GM23338 (cell line): Measurements from ENCODE around the gene GADD45B. TPM values are rescaled to one million over a fixed set of nuclear protein-coding genes. Genes with fewer than 3 reads are reported as not detected.

Source experiments
- ATAC-seq: fragments of 200-7000 bp; cut with Tn5 transposase; 3 replicates; pipeline ENCODE4 v1.9.1; 2020
- DNase-seq: peaks from one replicate; pipeline ENCODE4 v3.0.0-alpha.2; 2015; ENCODE audit warnings: low spot score
- H2AFZ ChIP-seq: fragments of 200-600 bp; sonication (generic); 2 replicates; pipeline ENCODE4 v1.8.0; 2016; ENCODE audit warnings: antibody characterized with exemption, mild to moderate bottlenecking, moderate library complexity
- H3F3A ChIP-seq: fragments of 200-600 bp; sonication (generic); replicated peaks from 2 replicates; pipeline ENCODE4 v1.8.0; 2017; ENCODE audit warnings: antibody characterized with exemption, mixed run types, low read depth
- H3K27ac ChIP-seq: fragments of 200-600 bp; sonication (generic); 2 replicates; pipeline ENCODE4 v1.6.1; 2016; ENCODE audit warnings: low read depth
- H3K27me3 ChIP-seq: fragments of 200-600 bp; sonication (generic); 2 replicates; pipeline ENCODE4 v1.8.0; 2016; ENCODE audit warnings: mild to moderate bottlenecking, mixed run types, moderate library complexity; ENCODE audit not compliant: insufficient read depth
- H3K36me3 ChIP-seq: fragments of 200-600 bp; sonication (generic); 2 replicates; pipeline ENCODE4 v1.8.0; 2016; ENCODE audit warnings: mild to moderate bottlenecking; ENCODE audit not compliant: insufficient read depth
- H3K4me1 ChIP-seq: fragments of 200-600 bp; sonication (generic); 2 replicates; pipeline ENCODE4 v1.8.0; 2016; ENCODE audit warnings: mild to moderate bottlenecking, moderate library complexity; ENCODE audit not compliant: insufficient read depth
- H3K4me2 ChIP-seq: fragments of 200-600 bp; sonication (generic); 2 replicates; pipeline ENCODE4 v1.7.1; 2017; ENCODE audit warnings: mixed run types
- H3K4me3 ChIP-seq: fragments of 200-600 bp; sonication (generic); 2 replicates; pipeline ENCODE4 v1.6.1; 2016; ENCODE audit warnings: mixed run types
- H3K79me2 ChIP-seq: fragments of 200-600 bp; sonication (generic); replicated peaks from 2 replicates; pipeline ENCODE4 v1.8.0; 2017; ENCODE audit warnings: mild to moderate bottlenecking; ENCODE audit not compliant: insufficient read depth
- H3K9me2 ChIP-seq: fragments of 200-600 bp; sonication (generic); 2 replicates; pipeline ENCODE4 v1.8.0; 2017; ENCODE audit not compliant: insufficient read depth
- H4K20me1 ChIP-seq: fragments of 200-600 bp; sonication (generic); replicated peaks from 2 replicates; pipeline ENCODE4 v1.8.0; 2017; ENCODE audit warnings: mild to moderate bottlenecking; ENCODE audit not compliant: insufficient read depth
- H3K27ac Mint-ChIP-seq: 2 replicates; pipeline ENCODE4 v1.8.0; 2020; ENCODE audit warnings: inconsistent platforms, mild to moderate bottlenecking, moderate library complexity, mixed read lengths
- H3K27me3 Mint-ChIP-seq: 3 replicates; pipeline ENCODE4 v1.8.0; 2022; ENCODE audit warnings: low read depth, mild to moderate bottlenecking, moderate library complexity, mixed read lengths, inconsistent platforms; ENCODE audit not compliant: insufficient read depth, poor library complexity
- H3K36me3 Mint-ChIP-seq: 3 replicates; pipeline ENCODE4 v1.8.0; 2021; ENCODE audit warnings: low read depth, mild to moderate bottlenecking, inconsistent platforms, moderate library complexity, mixed read lengths
- H3K4me1 Mint-ChIP-seq: 3 replicates; pipeline ENCODE4 v1.8.0; 2020; ENCODE audit warnings: mild to moderate bottlenecking, inconsistent platforms, mixed read lengths
- H3K4me3 Mint-ChIP-seq: 3 replicates; pipeline ENCODE4 v1.8.0; 2021; ENCODE audit warnings: moderate library complexity, mild to moderate bottlenecking, inconsistent platforms, mixed read lengths
- H3K9me3 Mint-ChIP-seq: 3 replicates; pipeline ENCODE4 v1.8.0; 2020; ENCODE audit warnings: moderate library complexity, mild to moderate bottlenecking, inconsistent platforms, mixed read lengths
- CREB1 ChIP-seq: fragments of 250-450 bp; sonication (Bioruptor Pico); IDR thresholded peaks from 2 replicates; pipeline ENCODE4 v1.5.0; 2020; ENCODE audit warnings: low read depth, mild to moderate bottlenecking, moderate library complexity
- EZH2 ChIP-seq: fragments of 200-600 bp; sonication (generic); IDR thresholded peaks from one replicate; pipeline ENCODE4 v1.8.0; 2017; ENCODE audit warnings: antibody characterized with exemption, mild to moderate bottlenecking, low read depth; ENCODE audit not compliant: unreplicated experiment
- EZH2phosphoT487 ChIP-seq: fragments of 200-600 bp; sonication (generic); IDR thresholded peaks from one replicate; pipeline ENCODE4 v1.8.1; 2018; ENCODE audit warnings: antibody characterized with exemption; ENCODE audit not compliant: unreplicated experiment
- JUNB ChIP-seq: IDR thresholded peaks from one replicate; pipeline ENCODE4 v1.6.1; 2016; ENCODE audit warnings: antibody characterized with exemption; ENCODE audit not compliant: unreplicated experiment
- NANOG ChIP-seq: IDR thresholded peaks from 2 replicates; pipeline ENCODE4 v1.6.1; 2016; ENCODE audit warnings: antibody characterized with exemption, borderline replicate concordance
- POLR2AphosphoS5 ChIP-seq: IDR thresholded peaks from 2 replicates; pipeline ENCODE4 v1.6.1; 2016; ENCODE audit warnings: antibody characterized with exemption, low read depth
- STAT1 ChIP-seq: IDR thresholded peaks from one replicate; pipeline ENCODE4 v1.6.1; 2016; ENCODE audit warnings: antibody characterized with exemption; ENCODE audit not compliant: unreplicated experiment
- ZNF114 ChIP-seq: fragments of 250-450 bp; sonication (Bioruptor Pico); IDR thresholded peaks from 2 replicates; pipeline ENCODE4 v1.5.0; 2020; ENCODE audit warnings: mild to moderate bottlenecking, moderate library complexity
- ZNF331 ChIP-seq: fragments of 250-450 bp; sonication (Bioruptor Pico); IDR thresholded peaks from 2 replicates; pipeline ENCODE4 v1.5.0; 2020; ENCODE audit warnings: low read depth, mild to moderate bottlenecking, moderate library complexity
- polyA plus RNA-seq: library from polyadenylated mRNA; unstranded; fragments of >200 nt; fragmentation: Nextera tagmentation; extraction: Ambion mirVana; gene quantifications from 2 replicates; pipeline ENCODE4 v1.2.1, GENCODE V29; 2016
- total RNA-seq: library from RNA; depleted of rRNA; stranded (reverse); fragments of >200 nt; shearing (Covaris generic); gene quantifications from 2 replicates; pipeline ENCODE4 v1.2.3, GENCODE V29; 2014
- TF ChIP-seq, protein P1 (sequence below): IDR thresholded peaks from 2 replicates; pipeline ENCODE4 v1.6.1; 2016; ENCODE audit warnings: antibody characterized with exemption
- TF ChIP-seq, protein P2 (sequence below), 2 experiments: fragments of 200-600 bp in 1 of 2; sonication (generic) in 1 of 2; conservative IDR thresholded peaks; 2 replicates each; pipeline versions ENCODE4 v1.5.1 to v1.6.1; 2016 to 2017; ENCODE audit warnings: antibody characterized with exemption in 2 of 2, low read depth in 2 of 2, mild to moderate bottlenecking in 2 of 2, moderate library complexity in 1 of 2
- TF ChIP-seq, protein P3 (sequence below): IDR thresholded peaks from one replicate; pipeline ENCODE4 v1.6.1; 2018; ENCODE audit warnings: antibody characterized with exemption; ENCODE audit not compliant: unreplicated experiment
- TF ChIP-seq, protein P4 (sequence below): fragments of 250-450 bp; sonication (Bioruptor Pico); IDR thresholded peaks from 2 replicates; pipeline ENCODE4 v1.5.0; 2020; ENCODE audit warnings: mild to moderate bottlenecking, moderate library complexity

The GADD45B gene
- total and polyA plus RNA-seq, 2 experiments from 2014 or later: 12.3 to 16.6 TPM

DNA sequence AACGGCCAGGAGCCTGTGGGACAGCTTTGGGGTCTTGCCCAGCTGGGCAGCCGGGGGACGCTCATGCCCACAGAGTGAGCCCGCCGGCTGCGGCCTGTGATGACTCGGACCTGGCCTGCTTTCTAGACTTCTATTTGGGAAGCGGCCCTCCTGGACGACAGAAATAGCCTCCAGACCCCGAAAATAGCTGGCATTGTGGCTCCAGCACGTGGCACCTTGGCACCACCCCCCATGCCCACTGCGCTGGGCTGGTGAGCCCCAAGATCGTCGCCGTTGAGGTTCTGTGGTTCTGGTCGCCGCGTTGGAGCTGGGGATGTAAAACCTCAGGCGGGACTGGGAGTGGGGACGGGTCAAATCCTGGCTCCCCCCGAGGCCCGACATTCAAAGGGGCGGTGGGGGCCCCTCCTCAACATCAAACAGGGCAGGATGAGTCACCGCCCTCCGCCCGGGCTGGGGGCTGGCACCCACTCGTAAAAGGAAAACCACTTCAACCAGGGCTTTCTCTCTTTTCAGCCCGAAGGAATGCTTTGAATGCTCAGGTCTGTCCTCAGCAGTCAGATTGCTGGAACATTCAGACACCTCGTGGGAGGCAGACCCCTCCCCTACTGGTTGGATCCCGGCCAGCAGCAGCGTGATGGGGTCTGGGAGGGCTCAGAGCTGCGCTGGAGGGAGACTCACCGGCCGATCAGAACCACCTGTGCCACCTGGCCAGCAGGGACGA, 42.1 kb downstream of the GADD45B start:
- Histone ChIP-seq H3K79me2 (no peaks in the 10 kb centered on the region), H3K4me2 (no peak overlapping the region), H2AFZ (no peak overlapping the region), H3K9me2 (no peaks in the 10 kb centered on the region), H3F3A (no peaks in the 10 kb centered on the region), H3K4me1 (no peaks in the 10 kb centered on the region), H4K20me1 (no peaks in the 10 kb centered on the region), H3K36me3 (no peaks in the 10 kb centered on the region), H3K4me3 (no peak overlapping the region), H3K27ac (no peak overlapping the region), H3K27me3 (no peaks in the 10 kb centered on the region)
- ATAC-seq: peak; percentile 60
- Mint-ChIP-seq H3K9me3 (no peaks in the 10 kb centered on the region; the same call in 2 of the 3 replicates), H3K4me1 (peaks cover 5% of the 10 kb centered on the region; the same call in 2 of the 3 replicates), H3K27ac (peak overlapping the region; percentile 59; the same call in 1 of the 2 replicates), H3K4me3 (no peak overlapping the region), H3K36me3 (no peaks in the 10 kb centered on the region), H3K27me3 (peaks cover 10% of the 10 kb centered on the region)
- TF ChIP-seq STAT1 (no peak), ZNF114 (no peak), ZNF331 (CRISPR knock-in tag) (no peak), EZH2 (no peak), JUNB (no peak), NANOG (no peak), CREB1 (CRISPR knock-in tag) (no peak), POLR2AphosphoS5 (no peak), EZH2phosphoT487 (no peak)
- TF ChIP-seq, protein P1, sequence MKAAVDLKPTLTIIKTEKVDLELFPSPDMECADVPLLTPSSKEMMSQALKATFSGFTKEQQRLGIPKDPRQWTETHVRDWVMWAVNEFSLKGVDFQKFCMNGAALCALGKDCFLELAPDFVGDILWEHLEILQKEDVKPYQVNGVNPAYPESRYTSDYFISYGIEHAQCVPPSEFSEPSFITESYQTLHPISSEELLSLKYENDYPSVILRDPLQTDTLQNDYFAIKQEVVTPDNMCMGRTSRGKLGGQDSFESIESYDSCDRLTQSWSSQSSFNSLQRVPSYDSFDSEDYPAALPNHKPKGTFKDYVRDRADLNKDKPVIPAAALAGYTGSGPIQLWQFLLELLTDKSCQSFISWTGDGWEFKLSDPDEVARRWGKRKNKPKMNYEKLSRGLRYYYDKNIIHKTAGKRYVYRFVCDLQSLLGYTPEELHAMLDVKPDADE: no peak
- TF ChIP-seq, protein P2, sequence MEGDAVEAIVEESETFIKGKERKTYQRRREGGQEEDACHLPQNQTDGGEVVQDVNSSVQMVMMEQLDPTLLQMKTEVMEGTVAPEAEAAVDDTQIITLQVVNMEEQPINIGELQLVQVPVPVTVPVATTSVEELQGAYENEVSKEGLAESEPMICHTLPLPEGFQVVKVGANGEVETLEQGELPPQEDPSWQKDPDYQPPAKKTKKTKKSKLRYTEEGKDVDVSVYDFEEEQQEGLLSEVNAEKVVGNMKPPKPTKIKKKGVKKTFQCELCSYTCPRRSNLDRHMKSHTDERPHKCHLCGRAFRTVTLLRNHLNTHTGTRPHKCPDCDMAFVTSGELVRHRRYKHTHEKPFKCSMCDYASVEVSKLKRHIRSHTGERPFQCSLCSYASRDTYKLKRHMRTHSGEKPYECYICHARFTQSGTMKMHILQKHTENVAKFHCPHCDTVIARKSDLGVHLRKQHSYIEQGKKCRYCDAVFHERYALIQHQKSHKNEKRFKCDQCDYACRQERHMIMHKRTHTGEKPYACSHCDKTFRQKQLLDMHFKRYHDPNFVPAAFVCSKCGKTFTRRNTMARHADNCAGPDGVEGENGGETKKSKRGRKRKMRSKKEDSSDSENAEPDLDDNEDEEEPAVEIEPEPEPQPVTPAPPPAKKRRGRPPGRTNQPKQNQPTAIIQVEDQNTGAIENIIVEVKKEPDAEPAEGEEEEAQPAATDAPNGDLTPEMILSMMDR (conservative IDR thresholded peaks at IDR 0.05; ENCODE audit: low read depth in 2 of 2): no peak
- TF ChIP-seq, protein P3, sequence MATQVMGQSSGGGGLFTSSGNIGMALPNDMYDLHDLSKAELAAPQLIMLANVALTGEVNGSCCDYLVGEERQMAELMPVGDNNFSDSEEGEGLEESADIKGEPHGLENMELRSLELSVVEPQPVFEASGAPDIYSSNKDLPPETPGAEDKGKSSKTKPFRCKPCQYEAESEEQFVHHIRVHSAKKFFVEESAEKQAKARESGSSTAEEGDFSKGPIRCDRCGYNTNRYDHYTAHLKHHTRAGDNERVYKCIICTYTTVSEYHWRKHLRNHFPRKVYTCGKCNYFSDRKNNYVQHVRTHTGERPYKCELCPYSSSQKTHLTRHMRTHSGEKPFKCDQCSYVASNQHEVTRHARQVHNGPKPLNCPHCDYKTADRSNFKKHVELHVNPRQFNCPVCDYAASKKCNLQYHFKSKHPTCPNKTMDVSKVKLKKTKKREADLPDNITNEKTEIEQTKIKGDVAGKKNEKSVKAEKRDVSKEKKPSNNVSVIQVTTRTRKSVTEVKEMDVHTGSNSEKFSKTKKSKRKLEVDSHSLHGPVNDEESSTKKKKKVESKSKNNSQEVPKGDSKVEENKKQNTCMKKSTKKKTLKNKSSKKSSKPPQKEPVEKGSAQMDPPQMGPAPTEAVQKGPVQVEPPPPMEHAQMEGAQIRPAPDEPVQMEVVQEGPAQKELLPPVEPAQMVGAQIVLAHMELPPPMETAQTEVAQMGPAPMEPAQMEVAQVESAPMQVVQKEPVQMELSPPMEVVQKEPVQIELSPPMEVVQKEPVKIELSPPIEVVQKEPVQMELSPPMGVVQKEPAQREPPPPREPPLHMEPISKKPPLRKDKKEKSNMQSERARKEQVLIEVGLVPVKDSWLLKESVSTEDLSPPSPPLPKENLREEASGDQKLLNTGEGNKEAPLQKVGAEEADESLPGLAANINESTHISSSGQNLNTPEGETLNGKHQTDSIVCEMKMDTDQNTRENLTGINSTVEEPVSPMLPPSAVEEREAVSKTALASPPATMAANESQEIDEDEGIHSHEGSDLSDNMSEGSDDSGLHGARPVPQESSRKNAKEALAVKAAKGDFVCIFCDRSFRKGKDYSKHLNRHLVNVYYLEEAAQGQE: no peak
- TF ChIP-seq, protein P4, sequence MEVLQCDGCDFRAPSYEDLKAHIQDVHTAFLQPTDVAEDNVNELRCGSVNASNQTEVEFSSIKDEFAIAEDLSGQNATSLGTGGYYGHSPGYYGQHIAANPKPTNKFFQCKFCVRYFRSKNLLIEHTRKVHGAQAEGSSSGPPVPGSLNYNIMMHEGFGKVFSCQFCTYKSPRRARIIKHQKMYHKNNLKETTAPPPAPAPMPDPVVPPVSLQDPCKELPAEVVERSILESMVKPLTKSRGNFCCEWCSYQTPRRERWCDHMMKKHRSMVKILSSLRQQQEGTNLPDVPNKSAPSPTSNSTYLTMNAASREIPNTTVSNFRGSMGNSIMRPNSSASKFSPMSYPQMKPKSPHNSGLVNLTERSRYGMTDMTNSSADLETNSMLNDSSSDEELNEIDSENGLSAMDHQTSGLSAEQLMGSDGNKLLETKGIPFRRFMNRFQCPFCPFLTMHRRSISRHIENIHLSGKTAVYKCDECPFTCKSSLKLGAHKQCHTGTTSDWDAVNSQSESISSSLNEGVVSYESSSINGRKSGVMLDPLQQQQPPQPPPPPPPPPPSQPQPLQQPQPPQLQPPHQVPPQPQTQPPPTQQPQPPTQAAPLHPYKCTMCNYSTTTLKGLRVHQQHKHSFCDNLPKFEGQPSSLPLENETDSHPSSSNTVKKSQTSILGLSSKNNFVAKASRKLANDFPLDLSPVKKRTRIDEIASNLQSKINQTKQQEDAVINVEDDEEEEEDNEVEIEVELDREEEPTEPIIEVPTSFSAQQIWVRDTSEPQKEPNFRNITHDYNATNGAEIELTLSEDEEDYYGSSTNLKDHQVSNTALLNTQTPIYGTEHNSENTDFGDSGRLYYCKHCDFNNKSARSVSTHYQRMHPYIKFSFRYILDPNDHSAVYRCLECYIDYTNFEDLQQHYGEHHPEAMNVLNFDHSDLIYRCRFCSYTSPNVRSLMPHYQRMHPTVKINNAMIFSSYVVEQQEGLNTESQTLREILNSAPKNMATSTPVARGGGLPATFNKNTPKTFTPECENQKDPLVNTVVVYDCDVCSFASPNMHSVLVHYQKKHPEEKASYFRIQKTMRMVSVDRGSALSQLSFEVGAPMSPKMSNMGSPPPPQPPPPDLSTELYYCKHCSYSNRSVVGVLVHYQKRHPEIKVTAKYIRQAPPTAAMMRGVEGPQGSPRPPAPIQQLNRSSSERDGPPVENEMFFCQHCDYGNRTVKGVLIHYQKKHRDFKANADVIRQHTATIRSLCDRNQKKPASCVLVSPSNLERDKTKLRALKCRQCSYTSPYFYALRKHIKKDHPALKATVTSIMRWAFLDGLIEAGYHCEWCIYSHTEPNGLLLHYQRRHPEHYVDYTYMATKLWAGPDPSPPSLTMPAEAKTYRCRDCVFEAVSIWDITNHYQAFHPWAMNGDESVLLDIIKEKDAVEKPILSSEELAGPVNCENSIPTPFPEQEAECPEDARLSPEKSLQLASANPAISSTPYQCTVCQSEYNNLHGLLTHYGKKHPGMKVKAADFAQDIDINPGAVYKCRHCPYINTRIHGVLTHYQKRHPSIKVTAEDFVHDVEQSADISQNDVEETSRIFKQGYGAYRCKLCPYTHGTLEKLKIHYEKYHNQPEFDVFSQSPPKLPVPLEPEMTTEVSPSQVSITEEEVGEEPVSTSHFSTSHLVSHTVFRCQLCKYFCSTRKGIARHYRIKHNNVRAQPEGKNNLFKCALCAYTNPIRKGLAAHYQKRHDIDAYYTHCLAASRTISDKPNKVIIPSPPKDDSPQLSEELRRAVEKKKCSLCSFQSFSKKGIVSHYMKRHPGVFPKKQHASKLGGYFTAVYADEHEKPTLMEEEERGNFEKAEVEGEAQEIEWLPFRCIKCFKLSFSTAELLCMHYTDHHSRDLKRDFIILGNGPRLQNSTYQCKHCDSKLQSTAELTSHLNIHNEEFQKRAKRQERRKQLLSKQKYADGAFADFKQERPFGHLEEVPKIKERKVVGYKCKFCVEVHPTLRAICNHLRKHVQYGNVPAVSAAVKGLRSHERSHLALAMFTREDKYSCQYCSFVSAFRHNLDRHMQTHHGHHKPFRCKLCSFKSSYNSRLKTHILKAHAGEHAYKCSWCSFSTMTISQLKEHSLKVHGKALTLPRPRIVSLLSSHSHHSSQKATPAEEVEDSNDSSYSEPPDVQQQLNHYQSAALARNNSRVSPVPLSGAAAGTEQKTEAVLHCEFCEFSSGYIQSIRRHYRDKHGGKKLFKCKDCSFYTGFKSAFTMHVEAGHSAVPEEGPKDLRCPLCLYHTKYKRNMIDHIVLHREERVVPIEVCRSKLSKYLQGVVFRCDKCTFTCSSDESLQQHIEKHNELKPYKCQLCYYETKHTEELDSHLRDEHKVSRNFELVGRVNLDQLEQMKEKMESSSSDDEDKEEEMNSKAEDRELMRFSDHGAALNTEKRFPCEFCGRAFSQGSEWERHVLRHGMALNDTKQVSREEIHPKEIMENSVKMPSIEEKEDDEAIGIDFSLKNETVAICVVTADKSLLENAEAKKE (CRISPR knock-in tag): no peak
- DNase-seq: no peak
